IgD-negative memory B cell (primary cell): ENCODE results near the gene SERPINB2. TPM values are rescaled to one million over a fixed set of nuclear protein-coding genes. Genes with fewer than 3 reads are reported as not detected.

Experiments
- H3K27ac Mint-ChIP-seq, 3 donors: one replicate each; pipeline ENCODE4 v1.8.0; 2020 to 2022; ENCODE audit warnings: mild to moderate bottlenecking in 3 of 3, mixed read lengths in 3 of 3, moderate library complexity in 1 of 3
- H3K27me3 Mint-ChIP-seq: one replicate; pipeline ENCODE4 v1.8.0; 2021; ENCODE audit warnings: mixed read lengths
- H3K36me3 Mint-ChIP-seq: one replicate; pipeline ENCODE4 v1.8.0; 2020; ENCODE audit warnings: mild to moderate bottlenecking, mixed read lengths
- H3K4me1 Mint-ChIP-seq, 3 donors: one replicate each; pipeline ENCODE4 v1.8.0; 2020 to 2022; ENCODE audit warnings: mixed read lengths in 3 of 3, mild to moderate bottlenecking in 1 of 3
- H3K4me3 Mint-ChIP-seq, 4 donors: one replicate each; pipeline ENCODE4 v1.8.0; 2020 to 2022; ENCODE audit warnings: mild to moderate bottlenecking in 4 of 4, mixed read lengths in 4 of 4, moderate library complexity in 3 of 4
- H3K9me3 Mint-ChIP-seq, 3 donors: one replicate each; pipeline ENCODE4 v1.8.0; 2020 to 2021; ENCODE audit warnings: mixed read lengths in 3 of 3, mild to moderate bottlenecking in 1 of 3
- polyA plus RNA-seq: library from polyadenylated mRNA; unstranded; fragments of 300-500 nt; fragmentation: Illumina TruSeq; gene quantifications from one replicate; pipeline ENCODE4 v1.2.3, GENCODE V29; 2021

Gene SERPINB2
- polyA plus RNA-seq: not detected

- Mint-ChIP-seq H3K27me3 (peaks cover 6% of the 10 kb centered on the region), H3K36me3 (no peaks in the 10 kb centered on the region), H3K27ac (no peak within 1 kb of the TSS), H3K4me3 (no peak within 1 kb of the TSS), H3K9me3 (peaks cover 0 to 2% (median 0%) of the 10 kb centered on the region in 3 donors), H3K4me1 (no peaks in the 10 kb centered on the region)
These were observed at the start of gene SERPINB2 for GRCh38 chr18:63887424-63887823. TSS of gene SERPINB2 (plus strand) at chr18:63887705. CDS start at chr18:63891445, 3,740 bp downstream.

GRCh38 chr18:63843008-63843407 lies 44.5 kb upstream of the SERPINB2 start:
- Mint-ChIP-seq H3K4me1 (no peaks in the 10 kb centered on the region), H3K36me3 (no peaks in the 10 kb centered on the region), H3K9me3 (no peaks in the 10 kb centered on the region), H3K4me3 (no peak overlapping the region), H3K27ac (no peak overlapping the region), H3K27me3 (peaks cover 15% of the 10 kb centered on the region)

- Mint-ChIP-seq H3K36me3 (no peaks in the 10 kb centered on the region), H3K27me3 (peaks cover 15% of the 10 kb centered on the region), H3K27ac (no peak overlapping the region), H3K4me1 (no peaks in the 10 kb centered on the region), H3K9me3 (no peaks in the 10 kb centered on the region), H3K4me3 (no peak overlapping the region)
These were observed 43.3 kb upstream of the SERPINB2 start for GRCh38 chr18:63844254-63844653.

- H3K27ac Mint-ChIP-seq: no peak overlapping the region
- no peak overlapping the region for H3K4me3 Mint-ChIP-seq
- H3K27me3 Mint-ChIP-seq: peaks cover 5% of the 10 kb centered on the region
- H3K36me3 Mint-ChIP-seq: no peaks in the 10 kb centered on the region
- no peaks in the 10 kb centered on the region for H3K9me3 Mint-ChIP-seq
- H3K4me1 Mint-ChIP-seq: no peaks in the 10 kb centered on the region
These were observed 39.3 kb upstream of the SERPINB2 start for GRCh38 chr18:63848159-63848558.

GRCh38 chr18:63850020-63850419 lies 37.5 kb upstream of the SERPINB2 start:
- Mint-ChIP-seq H3K27me3 (peaks cover 5% of the 10 kb centered on the region), H3K4me1 (no peaks in the 10 kb centered on the region), H3K36me3 (no peaks in the 10 kb centered on the region), H3K9me3 (no peaks in the 10 kb centered on the region), H3K4me3 (no peak overlapping the region), H3K27ac (no peak overlapping the region)

GRCh38 chr18:63850636-63851035 lies 36.9 kb upstream of the SERPINB2 start:
- H3K9me3 Mint-ChIP-seq: no peaks in the 10 kb centered on the region
- H3K4me3 Mint-ChIP-seq: no peak overlapping the region

GRCh38 chr18:63858456-63858855 lies 29.0 kb upstream of the SERPINB2 start:
- H3K4me1 Mint-ChIP-seq: no peaks in the 10 kb centered on the region
- peaks cover 10% of the 10 kb centered on the region for H3K27me3 Mint-ChIP-seq
- no peak overlapping the region for H3K4me3 Mint-ChIP-seq
- H3K36me3 Mint-ChIP-seq: no peaks in the 10 kb centered on the region
- H3K27ac Mint-ChIP-seq: no peak overlapping the region
- H3K9me3 Mint-ChIP-seq: peaks cover 0 to 5% (median 0%) of the 10 kb centered on the region in 3 donors

More at GRCh38 chr18:63850636-63851035, 36.9 kb upstream of the SERPINB2 start:
- peaks cover 1% of the 10 kb centered on the region for H3K27me3 Mint-ChIP-seq
- H3K27ac Mint-ChIP-seq: no peak overlapping the region
- H3K4me1 Mint-ChIP-seq: no peaks in the 10 kb centered on the region
- no peaks in the 10 kb centered on the region for H3K36me3 Mint-ChIP-seq

- no peaks in the 10 kb centered on the region for H3K4me1 Mint-ChIP-seq
- peaks cover 10% of the 10 kb centered on the region for H3K27me3 Mint-ChIP-seq
- H3K4me3 Mint-ChIP-seq: no peak overlapping the region
- H3K36me3 Mint-ChIP-seq: no peaks in the 10 kb centered on the region
- peaks cover 0 to 5% (median 0%) of the 10 kb centered on the region in 3 donors for H3K9me3 Mint-ChIP-seq
- no peak overlapping the region for H3K27ac Mint-ChIP-seq
These were observed 27.6 kb upstream of the SERPINB2 start for GRCh38 chr18:63859781-63860475.

- Mint-ChIP-seq H3K4me1 (no peaks in the 10 kb centered on the region), H3K9me3 (peaks cover 0 to 5% (median 0%) of the 10 kb centered on the region in 3 donors), H3K27ac (no peak overlapping the region), H3K4me3 (no peak overlapping the region), H3K27me3 (peaks cover 10% of the 10 kb centered on the region), H3K36me3 (no peaks in the 10 kb centered on the region)
These were observed 27.0 kb upstream of the SERPINB2 start for GRCh38 chr18:63860531-63860930.

- Mint-ChIP-seq H3K27me3 (peaks cover 2% of the 10 kb centered on the region), H3K27ac (no peak overlapping the region), H3K9me3 (peaks cover 0 to 1% (median 0%) of the 10 kb centered on the region in 3 donors), H3K4me1 (no peaks in the 10 kb centered on the region), H3K36me3 (no peaks in the 10 kb centered on the region), H3K4me3 (peak overlapping the region in 1 of 4 donors; percentile 17)
These were observed 20.0 kb upstream of the SERPINB2 start for GRCh38 chr18:63867368-63868125.

GRCh38 chr18:63868546-63868945 lies 19.0 kb upstream of the SERPINB2 start:
- H3K9me3 Mint-ChIP-seq: peaks cover 0 to 1% (median 0%) of the 10 kb centered on the region in 3 donors
- H3K27ac Mint-ChIP-seq: no peak overlapping the region
- H3K27me3 Mint-ChIP-seq: peaks cover 2% of the 10 kb centered on the region
- H3K36me3 Mint-ChIP-seq: no peaks in the 10 kb centered on the region
- no peaks in the 10 kb centered on the region for H3K4me1 Mint-ChIP-seq
- H3K4me3 Mint-ChIP-seq: no peak overlapping the region

- Mint-ChIP-seq H3K4me1 (no peaks in the 10 kb centered on the region), H3K27ac (no peak overlapping the region), H3K9me3 (peaks cover 0 to 1% (median 0%) of the 10 kb centered on the region in 3 donors), H3K36me3 (no peaks in the 10 kb centered on the region), H3K27me3 (peaks cover 2% of the 10 kb centered on the region), H3K4me3 (no peak overlapping the region)
These were observed 18.1 kb upstream of the SERPINB2 start for GRCh38 chr18:63869374-63869773.

- H3K4me1 Mint-ChIP-seq: no peaks in the 10 kb centered on the region
- no peak overlapping the region for H3K4me3 Mint-ChIP-seq
- H3K36me3 Mint-ChIP-seq: no peaks in the 10 kb centered on the region
- no peak overlapping the region for H3K27ac Mint-ChIP-seq
- H3K27me3 Mint-ChIP-seq: peaks cover 2% of the 10 kb centered on the region
- H3K9me3 Mint-ChIP-seq: peaks cover 0 to 1% (median 0%) of the 10 kb centered on the region in 3 donors
These were observed 17.7 kb upstream of the SERPINB2 start for GRCh38 chr18:63869851-63870250.

GRCh38 chr18:63871836-63872235 lies 15.7 kb upstream of the SERPINB2 start:
- Mint-ChIP-seq H3K4me1 (no peaks in the 10 kb centered on the region), H3K4me3 (no peak overlapping the region)

GRCh38 chr18:63872586-63872985 lies 14.9 kb upstream of the SERPINB2 start:
- Mint-ChIP-seq H3K36me3 (no peaks in the 10 kb centered on the region), H3K27me3 (peaks cover 2% of the 10 kb centered on the region), H3K4me1 (no peaks in the 10 kb centered on the region), H3K4me3 (no peak overlapping the region), H3K9me3 (peaks cover 0 to 6% (median 0%) of the 10 kb centered on the region in 3 donors), H3K27ac (no peak overlapping the region)

More at GRCh38 chr18:63871836-63872235, 15.7 kb upstream of the SERPINB2 start:
- Mint-ChIP-seq H3K9me3 (peaks cover 0 to 6% (median 0%) of the 10 kb centered on the region in 3 donors), H3K27me3 (peaks cover 2% of the 10 kb centered on the region), H3K36me3 (no peaks in the 10 kb centered on the region), H3K27ac (no peak overlapping the region)
